IMR-90 (cell line): ENCODE data around the gene DHCR7. TPM values are rescaled to one million over a fixed set of nuclear protein-coding genes. Genes with fewer than 3 reads are reported as not detected.

ENCODE experiments used
- ATAC-seq: fragments of 200-7000 bp; cut with Tn5 transposase; 2 replicates; pipeline ENCODE4 v1.9.1; 2020; ENCODE audit warnings: low read depth, mild to moderate bottlenecking, moderate library complexity
- BruUV-seq: library from RNA; stranded (reverse); fragments of 400-500 nt; replicated peaks from 2 replicates; lab custom pipeline; 2021; lab: Mats Ljungman, UMichigan
- CTCF ChIA-PET: fragments of 300-600 bp; formaldehyde crosslinking; extraction: SDS; loops from one replicate; lab custom pipeline; 2021; ENCODE audit warnings: antibody characterized with exemption; lab: Yijun Ruan, JAX
- POLR2A ChIA-PET: fragments of 300-600 bp; sonication (Branson Sonifier 250); formaldehyde crosslinking; loops from one replicate; lab custom pipeline; 2022; ENCODE audit warnings: antibody characterized with exemption; ENCODE audit not compliant: unreplicated experiment; lab: Charles Lee
- DNase-seq: peaks from one replicate; pipeline ENCODE4 v3.0.0; 2013
- H2AFZ ChIP-seq: replicated peaks from 2 replicates; pipeline ENCODE3; 2013; ENCODE audit warnings: low read length, mild to moderate bottlenecking; ENCODE audit not compliant: poor library complexity
- H2AK5ac ChIP-seq: 2 replicates; pipeline ENCODE4 v1.6.1; 2013; ENCODE audit warnings: low read depth, low read length, inconsistent platforms
- H2AK9ac ChIP-seq: replicated peaks from 2 replicates; pipeline ENCODE3; 2013; ENCODE audit warnings: mild to moderate bottlenecking, low read depth, low read length, moderate library complexity; ENCODE audit not compliant: poor library complexity
- H2BK120ac ChIP-seq: 2 replicates; pipeline ENCODE4 v1.6.1; 2013; ENCODE audit warnings: low read depth, low read length, inconsistent platforms
- H2BK15ac ChIP-seq: 3 replicates; pipeline ENCODE4 v1.6.1; 2013; ENCODE audit warnings: low read depth, low read length, inconsistent platforms
- H2BK20ac ChIP-seq: 2 replicates; pipeline ENCODE4 v1.6.1; 2013; ENCODE audit warnings: low read depth, mild to moderate bottlenecking, inconsistent platforms, low read length, moderate library complexity
- H2BK5ac ChIP-seq: 2 replicates; pipeline ENCODE4 v1.6.1; 2013; ENCODE audit warnings: mild to moderate bottlenecking, low read depth, low read length, inconsistent platforms; ENCODE audit not compliant: poor library complexity, severe bottlenecking
- H3K14ac ChIP-seq: replicated peaks from 2 replicates; pipeline ENCODE4 v1.6.1; 2013; ENCODE audit warnings: low read depth, low read length, inconsistent platforms
- H3K18ac ChIP-seq: 2 replicates; pipeline ENCODE4 v1.6.1; 2013; ENCODE audit warnings: low read depth, low read length, control low read depth
- H3K23ac ChIP-seq: 2 replicates; pipeline ENCODE4 v1.6.1; 2013; ENCODE audit warnings: low read depth, low read length, inconsistent platforms
- H3K27ac ChIP-seq: 2 replicates; pipeline ENCODE4 v1.5.1; 2013; ENCODE audit warnings: mild to moderate bottlenecking, control low read depth, low read length; ENCODE audit not compliant: insufficient read depth
- H3K27me3 ChIP-seq: 2 replicates; pipeline ENCODE4 v1.6.1; 2013; ENCODE audit warnings: low read length; ENCODE audit not compliant: control insufficient read depth, insufficient read depth
- H3K36me3 ChIP-seq: 2 replicates; pipeline ENCODE4 v1.6.1; 2013; ENCODE audit warnings: low read length, mixed read lengths; ENCODE audit not compliant: control insufficient read depth, insufficient read depth
- H3K4ac ChIP-seq: 2 replicates; pipeline ENCODE4 v1.6.1; 2013; ENCODE audit warnings: low read depth, low read length, inconsistent platforms
- H3K4me1 ChIP-seq: 2 replicates; pipeline ENCODE4 v1.6.1; 2013; ENCODE audit warnings: low read length, mixed read lengths; ENCODE audit not compliant: control insufficient read depth, insufficient read depth
- H3K4me2 ChIP-seq: 2 replicates; pipeline ENCODE4 v1.6.1; 2013; ENCODE audit warnings: low read depth, mild to moderate bottlenecking, control low read depth, low read length, moderate library complexity
- H3K4me3 ChIP-seq: 2 replicates; pipeline ENCODE4 v1.5.1; 2013; ENCODE audit warnings: low read depth, mild to moderate bottlenecking, control low read depth, low read length, moderate library complexity; ENCODE audit not compliant: insufficient read depth
- H3K56ac ChIP-seq: 2 replicates; pipeline ENCODE4 v1.6.1; 2013; ENCODE audit warnings: low read length, inconsistent platforms; ENCODE audit not compliant: insufficient read depth; ENCODE audit errors: extremely low read depth
- H3K79me1 ChIP-seq, 2 experiments: 2 replicates each; pipeline ENCODE4 v1.6.1; 2013; ENCODE audit warnings: low read length in 2 of 2, inconsistent platforms in 1 of 2, low read depth in 1 of 2
- H3K9ac ChIP-seq: 2 replicates; pipeline ENCODE4 v1.6.1; 2013; ENCODE audit warnings: low read depth, low read length, control low read depth
- H3K9me1 ChIP-seq: 2 replicates; pipeline ENCODE4 v1.6.1; 2013; ENCODE audit warnings: low read length, inconsistent platforms; ENCODE audit not compliant: insufficient read depth
- H3K9me3 ChIP-seq: 2 replicates; pipeline ENCODE4 v1.6.1; 2013; ENCODE audit warnings: low read length; ENCODE audit not compliant: control insufficient read depth, insufficient read depth
- H4K20me1 ChIP-seq: 2 replicates; pipeline ENCODE4 v1.6.1; 2013; ENCODE audit warnings: low read length, inconsistent platforms; ENCODE audit not compliant: insufficient read depth
- H4K5ac ChIP-seq: 2 replicates; pipeline ENCODE4 v1.6.1; 2013; ENCODE audit warnings: mild to moderate bottlenecking, low read depth, low read length, control low read depth
- H4K8ac ChIP-seq, 2 experiments: 2 replicates each; pipeline ENCODE4 v1.6.1; 2013; ENCODE audit warnings: low read depth in 2 of 2, low read length in 2 of 2, control low read depth in 1 of 2, inconsistent platforms in 1 of 2
- H4K91ac ChIP-seq: 2 replicates; pipeline ENCODE4 v1.6.1; 2013; ENCODE audit warnings: low read depth, low read length, inconsistent platforms; ENCODE audit not compliant: insufficient read depth
- BHLHE40 ChIP-seq: fragments of 150-350 bp; IDR thresholded peaks from 2 replicates; pipeline ENCODE4 v1.6.1; 2016; ENCODE audit warnings: mild to moderate bottlenecking, low read depth, low read length
- CEBPB ChIP-seq: IDR thresholded peaks from 2 replicates; pipeline ENCODE4 v1.6.1; 2012; ENCODE audit warnings: low read depth, low read length, improper control_type of control experiment
- CHD1 ChIP-seq: IDR thresholded peaks from 2 replicates; pipeline ENCODE4 v1.6.1; 2012; ENCODE audit warnings: low read depth, low read length, improper control_type of control experiment
- FOS ChIP-seq: fragments of 150-350 bp; IDR thresholded peaks from 2 replicates; pipeline ENCODE4 v1.6.1; 2016; ENCODE audit warnings: low read depth, low read length
- MAFK ChIP-seq: IDR thresholded peaks from 2 replicates; pipeline ENCODE4 v1.6.1; 2012; ENCODE audit warnings: low read depth, low read length, improper control_type of control experiment
- MAZ ChIP-seq: IDR thresholded peaks from 2 replicates; pipeline ENCODE4 v1.6.1; 2012; ENCODE audit warnings: low read depth, mild to moderate bottlenecking, low read length, improper control_type of control experiment, moderate library complexity, borderline replicate concordance
- MXI1 ChIP-seq: IDR thresholded peaks from 2 replicates; pipeline ENCODE4 v1.6.1; 2012; ENCODE audit warnings: low read depth, mild to moderate bottlenecking, low read length, moderate library complexity, borderline replicate concordance
- NFE2L2 ChIP-seq: fragments of 150-350 bp; IDR thresholded peaks from 2 replicates; pipeline ENCODE4 v1.6.1; 2016; ENCODE audit warnings: low read depth, mild to moderate bottlenecking, low read length
- POLR2A ChIP-seq: IDR thresholded peaks from 2 replicates; pipeline ENCODE4 v1.6.1; 2012; ENCODE audit warnings: mild to moderate bottlenecking, low read depth, low read length
- RAD21 ChIP-seq: IDR thresholded peaks from 2 replicates; pipeline ENCODE4 v1.6.1; 2012; ENCODE audit warnings: low read length, improper control_type of control experiment
- RCOR1 ChIP-seq: IDR thresholded peaks from 2 replicates; pipeline ENCODE4 v1.6.1; 2012; ENCODE audit warnings: mild to moderate bottlenecking, low read length, improper control_type of control experiment; ENCODE audit not compliant: insufficient replicate concordance
- RFX5 ChIP-seq: IDR thresholded peaks from 2 replicates; pipeline ENCODE4 v1.8.0; 2012; ENCODE audit warnings: low read depth, mild to moderate bottlenecking, low read length, moderate library complexity
- SMC3 ChIP-seq: fragments of 150-350 bp; IDR thresholded peaks from 2 replicates; pipeline ENCODE4 v1.6.1; 2016; ENCODE audit warnings: low read depth, mild to moderate bottlenecking, antibody characterized with exemption, low read length, moderate library complexity
- WGBS, 2 experiments: methylation state at CpG; one replicate each; pipeline versions ENCODE4 v1.1.5 to v1.1.7; 2013; ENCODE audit warnings: missing lambda C conversion rate in 2 of 2; ENCODE audit not compliant: insufficient read length in 1 of 2; ENCODE audit errors: extremely low coverage in 2 of 2; 5-methylcytosine and 5-hydroxymethylcytosine counted together
- dilution Hi-C: fragments of 300-500 bp; cut with HindIII; formaldehyde crosslinking; loops from one replicate; pipeline ENCODE4 v1.14.3; 2018; ENCODE audit warnings: low sequenced_read_pairs; ENCODE audit not compliant: unreplicated experiment
- in situ Hi-C: fragments of 300-500 bp; cut with MboI; formaldehyde crosslinking; loops from 3 replicates; pipeline ENCODE4 v1.14.3; 2019; ENCODE audit warnings: low sequenced_read_pairs, inconsistent platforms, mixed read lengths
- intact Hi-C: fragments of 100-400 bp; cut with micrococcal nuclease; formaldehyde crosslinking; loops from 2 replicates; pipeline ENCODE4 v1.10.0; 2022
- polyA plus RNA-seq, 3 experiments: library from polyadenylated mRNA; depleted of rRNA; stranded (reverse); fragments of >200 nt; gene quantifications; 2 replicates each; pipeline ENCODE4 v1.2.3, GENCODE V29; 2012; ENCODE audit warnings: low replicate concordance in 1 of 3
- total RNA-seq: library from RNA; depleted of rRNA; stranded (reverse); fragments of >200 nt; gene quantifications from 2 replicates; pipeline ENCODE4 v1.2.3, GENCODE V29; 2012
- TF ChIP-seq, protein P1 (sequence below): conservative IDR thresholded peaks from 2 replicates; pipeline ENCODE4 v1.5.1; 2012; ENCODE audit warnings: mild to moderate bottlenecking, low read depth, low read length, improper control_type of control experiment
- TF ChIP-seq, protein P2 (sequence below): fragments of 150-350 bp; IDR thresholded peaks from 2 replicates; pipeline ENCODE4 v1.6.1; 2016; ENCODE audit warnings: low read depth, mild to moderate bottlenecking, low read length, moderate library complexity, borderline replicate concordance
- TF ChIP-seq, protein P3 (sequence below): fragments of 150-350 bp; IDR thresholded peaks from 2 replicates; pipeline ENCODE4 v1.6.1; 2017; ENCODE audit warnings: mild to moderate bottlenecking, antibody characterized with exemption, low read length, low read depth

Gene DHCR7
- total and polyA plus RNA-seq, 2 of the 4 experiments (the other 2 are of a cell fraction), result 22.0 to 43.3 TPM

GRCh38 chr11:71423181-71423790 lies 24.9 kb downstream of the DHCR7 start:
- no peak overlapping the region for H3K56ac ChIP-seq
- H4K5ac ChIP-seq, result no peak overlapping the region
- no TSS peak for BruUV-seq
- intact Hi-C loops, result loop anchor here (10.0 kb wide), 1 partner anchor 298 kb away; no protein-coding TSS in a partner anchor
- H3K9me1 ChIP-seq, result no peaks in the 10 kb centered on the region
- no peak overlapping the region for H4K8ac ChIP-seq
- H4K20me1 ChIP-seq, result no peaks in the 10 kb centered on the region
- H3K36me3 ChIP-seq, result no peaks in the 10 kb centered on the region
- in situ Hi-C loops, result no loop called here
- H3K4me3 ChIP-seq, result no peak overlapping the region
- no peak overlapping the region for H2AK5ac ChIP-seq
- H3K18ac ChIP-seq, result no peak overlapping the region
- no peaks in the 10 kb centered on the region for H3K79me1 ChIP-seq
- TF ChIP-seq CHD1, result no peak
- TF ChIP-seq FOS, result no peak
- no peak for TF ChIP-seq BHLHE40
- TF ChIP-seq, protein P1, sequence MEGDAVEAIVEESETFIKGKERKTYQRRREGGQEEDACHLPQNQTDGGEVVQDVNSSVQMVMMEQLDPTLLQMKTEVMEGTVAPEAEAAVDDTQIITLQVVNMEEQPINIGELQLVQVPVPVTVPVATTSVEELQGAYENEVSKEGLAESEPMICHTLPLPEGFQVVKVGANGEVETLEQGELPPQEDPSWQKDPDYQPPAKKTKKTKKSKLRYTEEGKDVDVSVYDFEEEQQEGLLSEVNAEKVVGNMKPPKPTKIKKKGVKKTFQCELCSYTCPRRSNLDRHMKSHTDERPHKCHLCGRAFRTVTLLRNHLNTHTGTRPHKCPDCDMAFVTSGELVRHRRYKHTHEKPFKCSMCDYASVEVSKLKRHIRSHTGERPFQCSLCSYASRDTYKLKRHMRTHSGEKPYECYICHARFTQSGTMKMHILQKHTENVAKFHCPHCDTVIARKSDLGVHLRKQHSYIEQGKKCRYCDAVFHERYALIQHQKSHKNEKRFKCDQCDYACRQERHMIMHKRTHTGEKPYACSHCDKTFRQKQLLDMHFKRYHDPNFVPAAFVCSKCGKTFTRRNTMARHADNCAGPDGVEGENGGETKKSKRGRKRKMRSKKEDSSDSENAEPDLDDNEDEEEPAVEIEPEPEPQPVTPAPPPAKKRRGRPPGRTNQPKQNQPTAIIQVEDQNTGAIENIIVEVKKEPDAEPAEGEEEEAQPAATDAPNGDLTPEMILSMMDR, result no peak
- no peak for TF ChIP-seq NFE2L2
- no peak for TF ChIP-seq MAZ
- TF ChIP-seq RAD21, result no peak
- TF ChIP-seq RFX5, result no peak
- TF ChIP-seq RCOR1, result no peak
- no peak for TF ChIP-seq MAFK
- no peak for TF ChIP-seq POLR2A
- TF ChIP-seq SMC3, result no peak
- TF ChIP-seq, protein P2, sequence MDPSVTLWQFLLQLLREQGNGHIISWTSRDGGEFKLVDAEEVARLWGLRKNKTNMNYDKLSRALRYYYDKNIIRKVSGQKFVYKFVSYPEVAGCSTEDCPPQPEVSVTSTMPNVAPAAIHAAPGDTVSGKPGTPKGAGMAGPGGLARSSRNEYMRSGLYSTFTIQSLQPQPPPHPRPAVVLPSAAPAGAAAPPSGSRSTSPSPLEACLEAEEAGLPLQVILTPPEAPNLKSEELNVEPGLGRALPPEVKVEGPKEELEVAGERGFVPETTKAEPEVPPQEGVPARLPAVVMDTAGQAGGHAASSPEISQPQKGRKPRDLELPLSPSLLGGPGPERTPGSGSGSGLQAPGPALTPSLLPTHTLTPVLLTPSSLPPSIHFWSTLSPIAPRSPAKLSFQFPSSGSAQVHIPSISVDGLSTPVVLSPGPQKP, result no peak
- no peak for TF ChIP-seq MXI1
- TF ChIP-seq CEBPB, result no peak
- TF ChIP-seq, protein P3, sequence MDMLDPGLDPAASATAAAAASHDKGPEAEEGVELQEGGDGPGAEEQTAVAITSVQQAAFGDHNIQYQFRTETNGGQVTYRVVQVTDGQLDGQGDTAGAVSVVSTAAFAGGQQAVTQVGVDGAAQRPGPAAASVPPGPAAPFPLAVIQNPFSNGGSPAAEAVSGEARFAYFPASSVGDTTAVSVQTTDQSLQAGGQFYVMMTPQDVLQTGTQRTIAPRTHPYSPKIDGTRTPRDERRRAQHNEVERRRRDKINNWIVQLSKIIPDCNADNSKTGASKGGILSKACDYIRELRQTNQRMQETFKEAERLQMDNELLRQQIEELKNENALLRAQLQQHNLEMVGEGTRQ, result no peak
- no peak overlapping the region for H3K4me2 ChIP-seq
- H2AK9ac ChIP-seq, result no peak overlapping the region
- H2AFZ ChIP-seq, result no peak overlapping the region
- dilution Hi-C loops, result no loop called here
- no peak overlapping the region for H2BK120ac ChIP-seq
- POLR2A ChIA-PET, result interaction anchor here (0.6 kb wide), 1 partner anchor 184 kb away, joined by 3 read pairs; no protein-coding TSS in a partner anchor
- H3K4me1 ChIP-seq, result no peaks in the 10 kb centered on the region
- no peak overlapping the region for H2BK20ac ChIP-seq
- H3K9ac ChIP-seq, result no peak overlapping the region
- H3K27me3 ChIP-seq, result peaks cover 21% of the 10 kb centered on the region
- DNase-seq (no peak), ATAC-seq (no peak)
- CTCF ChIA-PET, result interaction anchor here (0.6 kb wide), 1 partner anchor 14 kb away, joined by 3 read pairs; no protein-coding TSS in a partner anchor
- no peak overlapping the region for H4K91ac ChIP-seq
- H3K4ac ChIP-seq, result no peak overlapping the region
- no peak overlapping the region for H3K14ac ChIP-seq
- H2BK5ac ChIP-seq, result no peak overlapping the region
- no peak overlapping the region for H3K23ac ChIP-seq
- H3K27ac ChIP-seq, result no peak overlapping the region
- no CpG with 5 or more reads among the region's 7 CpGs for WGBS, 2 experiments
- H2BK15ac ChIP-seq, result no peak overlapping the region
- no peaks in the 10 kb centered on the region for H3K9me3 ChIP-seq
